GM19463 (cell line): Measurements from ENCODE around the gene ZBTB3.
"Not testable (repeated sequence)": the region's sequence is repeated elsewhere in the genome, so short reads cannot be mapped to it uniquely, and the experiment has no call there.

ENCODE experiments used
- ATAC-seq: cut with Tn5 transposase; IDR thresholded peaks from one replicate; pipeline ENCODE4 v1.9.1; 2021; ENCODE audit warnings: mild to moderate bottlenecking, moderate library complexity; ENCODE audit not compliant: unreplicated experiment

Gene ZBTB3

GRCh38 chr11:62753736-62754603 lies at the start of gene ZBTB3:
ZBTB3 (minus strand) TSS chr11:62754160; CDS start chr11:62753664, 496 bp downstream.
- peak; percentile 96 for ATAC-seq

- no peak for ATAC-seq
Measured at GRCh38 chr11:62801071-62801470, 47.1 kb upstream of the ZBTB3 start.

GRCh38 chr11:62799486-62799885 lies 45.5 kb upstream of the ZBTB3 start:
- no peak for ATAC-seq

- ATAC-seq = no peak
Measured at GRCh38 chr11:62796281-62796680, 42.3 kb upstream of the ZBTB3 start.

GRCh38 chr11:62794201-62794775 lies 40.3 kb upstream of the ZBTB3 start:
- no peak for ATAC-seq

- no peak for ATAC-seq
Measured at GRCh38 chr11:62792202-62792575, 38.2 kb upstream of the ZBTB3 start.

- ATAC-seq = peak; percentile 72
Measured at GRCh38 chr11:62791501-62792201, 37.7 kb upstream of the ZBTB3 start, which contains the start of gene TMEM223. TMEM223 (minus strand) TSS chr11:62792006; CDS start chr11:62791994, 12 bp downstream.

- no peak for ATAC-seq
Measured at GRCh38 chr11:62789576-62789975, 35.6 kb upstream of the ZBTB3 start.

GRCh38 chr11:62788991-62789390 lies 35.0 kb upstream of the ZBTB3 start:
- ATAC-seq = no peak

- peak; percentile 63 for ATAC-seq
Measured at GRCh38 chr11:62787005-62787759, 33.2 kb upstream of the ZBTB3 start, which contains the start of gene TMEM179B. TMEM179B (plus strand) TSS chr11:62787402; CDS start chr11:62787432, 30 bp downstream.

GRCh38 chr11:62786318-62787004 lies 32.5 kb upstream of the ZBTB3 start:
- ATAC-seq = peak; percentile 68

GRCh38 chr11:62782753-62783152 lies 28.8 kb upstream of the ZBTB3 start:
- no peak for ATAC-seq

GRCh38 chr11:62778441-62778840 lies 24.5 kb upstream of the ZBTB3 start:
- no peak for ATAC-seq

GRCh38 chr11:62777389-62777788 lies 23.4 kb upstream of the ZBTB3 start:
- ATAC-seq = no peak

GRCh38 chr11:62775646-62776045 lies 21.7 kb upstream of the ZBTB3 start:
- no peak for ATAC-seq

GRCh38 chr11:62774407-62774806 lies 20.4 kb upstream of the ZBTB3 start:
- ATAC-seq = no peak

GRCh38 chr11:62771144-62772021 lies 17.4 kb upstream of the ZBTB3 start, which contains the start of gene TAF6L:
TAF6L (plus strand) TSS chr11:62771396; CDS start chr11:62775784, 4,388 bp downstream.
- ATAC-seq = peak; percentile 89

- ATAC-seq = no peak
Measured at GRCh38 chr11:62770778-62771143, 16.8 kb upstream of the ZBTB3 start.

- not testable (repeated sequence) for ATAC-seq
Measured at GRCh38 chr11:62760867-62761227, 6.9 kb upstream of the ZBTB3 start.
